OCI-LY1 (cell line): ENCODE data around the gene ETDC.
"Not testable (repeated sequence)": the region's sequence is repeated elsewhere in the genome, so short reads cannot be mapped to it uniquely, and the experiment has no call there.

ENCODE experiments used
- H2AFZ ChIP-seq: fragments of 200-600 bp; sonication (generic), shearing (Covaris generic); 2 replicates; pipeline ENCODE4 v1.6.0; 2014; ENCODE audit warnings: antibody characterized with exemption, mild to moderate bottlenecking, low read length
- H3F3A ChIP-seq: fragments of 200-600 bp; sonication (generic), shearing (Covaris generic); 2 replicates; pipeline ENCODE4 v1.6.0; 2014; ENCODE audit warnings: mild to moderate bottlenecking, antibody characterized with exemption, low read length, moderate library complexity; ENCODE audit not compliant: insufficient read depth
- H3K27ac ChIP-seq: fragments of 200-600 bp; sonication (generic); 2 replicates; pipeline ENCODE4 v1.5.1; 2014; ENCODE audit warnings: low read length, mixed run types, mild to moderate bottlenecking, low read depth; ENCODE audit not compliant: poor library complexity, severe bottlenecking
- H3K27me3 ChIP-seq: fragments of 200-600 bp; sonication (generic); 2 replicates; pipeline ENCODE4 v1.6.0; 2014; ENCODE audit warnings: antibody characterized with exemption, mild to moderate bottlenecking, low read length, moderate library complexity; ENCODE audit not compliant: insufficient read depth
- H3K36me3 ChIP-seq: fragments of 200-600 bp; sonication (generic); 2 replicates; pipeline ENCODE4 v1.6.1; 2014; ENCODE audit warnings: mild to moderate bottlenecking, antibody characterized with exemption, low read length, moderate library complexity, mixed read lengths; ENCODE audit not compliant: insufficient read depth
- H3K4me1 ChIP-seq: fragments of 200-600 bp; sonication (generic); 2 replicates; pipeline ENCODE4 v1.5.1; 2014; ENCODE audit warnings: mild to moderate bottlenecking, low read length, moderate library complexity; ENCODE audit not compliant: insufficient read depth, severe bottlenecking
- H3K4me2 ChIP-seq: fragments of 200-600 bp; sonication (generic), shearing (Covaris generic); 2 replicates; pipeline ENCODE4 v1.6.1; 2014; ENCODE audit warnings: low read length
- H3K4me3 ChIP-seq: fragments of 200-600 bp; sonication (generic); 2 replicates; pipeline ENCODE4 v1.5.1; 2014; ENCODE audit warnings: low read length, low read depth, mild to moderate bottlenecking, mixed read lengths; ENCODE audit not compliant: poor library complexity, severe bottlenecking
- H3K79me2 ChIP-seq: fragments of 200-600 bp; shearing (Covaris generic); 2 replicates; pipeline ENCODE4 v1.6.1; 2016; ENCODE audit warnings: mixed run types, low read length, mixed read lengths; ENCODE audit not compliant: insufficient read depth
- H3K9ac ChIP-seq: fragments of 200-600 bp; sonication (generic), shearing (Covaris generic); 2 replicates; pipeline ENCODE4 v1.6.1; 2014; ENCODE audit warnings: mild to moderate bottlenecking, low read length, mixed read lengths
- H3K9me2 ChIP-seq: fragments of 200-600 bp; sonication (generic), shearing (Covaris generic); 2 replicates; pipeline ENCODE4 v1.6.1; 2014; ENCODE audit warnings: low read depth, mild to moderate bottlenecking, low read length, mixed read lengths
- H3K9me3 ChIP-seq: fragments of 200-600 bp; shearing (Covaris generic); 2 replicates; pipeline ENCODE4 v1.6.1; 2014; ENCODE audit warnings: low read length, mixed read lengths
- H4K20me1 ChIP-seq: fragments of 200-600 bp; sonication (generic), shearing (Covaris generic); 2 replicates; pipeline ENCODE4 v1.6.0; 2016; ENCODE audit warnings: mild to moderate bottlenecking, low read length; ENCODE audit not compliant: insufficient read depth
- CTCF ChIP-seq: fragments of 200-600 bp; sonication (generic), shearing (Covaris generic); IDR thresholded peaks from 2 replicates; pipeline ENCODE4 v1.5.1; 2017; ENCODE audit warnings: mild to moderate bottlenecking, antibody characterized with exemption, low read length, moderate library complexity, mixed read lengths
- EZH2 ChIP-seq: fragments of 200-600 bp; sonication (generic), shearing (Covaris generic); IDR thresholded peaks from 2 replicates; pipeline ENCODE4 v1.8.0; 2017; ENCODE audit warnings: borderline replicate concordance, mixed run types, mild to moderate bottlenecking, antibody characterized with exemption, low read length, moderate library complexity, mixed read lengths

ETDC gene

GRCh38 chrX:135324463-135324862 is 15.2 kb downstream of the ETDC start:
- Histone ChIP-seq H3K9me2 (no peaks in the 10 kb centered on the region), H3K9ac (no peak overlapping the region), H3K36me3 (no peaks in the 10 kb centered on the region; the same call in 1 of the 2 replicates), H3F3A (no peaks in the 10 kb centered on the region), H3K27ac (no peak overlapping the region), H3K4me3 (no peak overlapping the region), H3K27me3 (no peaks in the 10 kb centered on the region), H2AFZ (no peak overlapping the region), H3K9me3 (no peaks in the 10 kb centered on the region; the same call in 1 of the 2 replicates), H3K79me2 (no peaks in the 10 kb centered on the region), H4K20me1 (no peaks in the 10 kb centered on the region), H3K4me2 (no peak overlapping the region), H3K4me1 (no peaks in the 10 kb centered on the region)
- TF ChIP-seq EZH2, result no peak
- no peak for TF ChIP-seq CTCF

- H4K20me1 ChIP-seq, H3K36me3 ChIP-seq, H3K27ac ChIP-seq, H3K4me1 ChIP-seq, H2AFZ ChIP-seq, H3F3A ChIP-seq, H3K27me3 ChIP-seq, H3K4me2 ChIP-seq, H3K9me3 ChIP-seq, H3K79me2 ChIP-seq, H3K9ac ChIP-seq, H3K4me3 ChIP-seq, H3K9me2 ChIP-seq: not testable (repeated sequence)
These were observed 15.9 kb downstream of the ETDC start for GRCh38 chrX:135325036-135325818.

DNA sequence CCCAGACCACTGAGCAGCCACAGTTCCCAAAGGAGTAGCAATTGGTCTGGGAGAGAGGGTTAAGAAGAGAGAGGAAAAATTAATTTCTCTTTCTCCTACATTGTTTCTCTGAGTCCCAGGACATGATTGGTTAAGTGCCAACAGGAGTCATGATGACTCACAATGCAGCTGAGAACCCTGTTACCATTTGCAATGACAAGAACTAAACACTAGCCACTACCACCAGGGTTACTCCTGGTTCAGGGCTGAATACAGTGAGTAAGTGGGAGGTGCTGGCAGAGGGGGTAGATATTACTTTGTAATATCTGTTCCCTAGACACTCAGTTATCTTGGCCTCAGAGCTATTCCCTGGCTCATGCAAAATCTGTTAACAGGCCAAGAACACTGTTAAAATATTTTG is 18.0 kb downstream of the ETDC start:
- TF ChIP-seq CTCF (no peak), EZH2 (no peak)
- no peak overlapping the region for H3K27ac ChIP-seq
- H4K20me1 ChIP-seq, result no peaks in the 10 kb centered on the region
- H2AFZ ChIP-seq, result no peak overlapping the region
- no peaks in the 10 kb centered on the region for H3K79me2 ChIP-seq
- no peak overlapping the region for H3K4me2 ChIP-seq
- no peak overlapping the region for H3K9ac ChIP-seq
- no peaks in the 10 kb centered on the region for H3F3A ChIP-seq
- H3K36me3 ChIP-seq, result peaks cover 4% of the 10 kb centered on the region; the same call in 1 of the 2 replicates
- H3K4me3 ChIP-seq, result no peak overlapping the region
- H3K9me2 ChIP-seq, result no peaks in the 10 kb centered on the region
- no peaks in the 10 kb centered on the region for H3K9me3 ChIP-seq
- no peaks in the 10 kb centered on the region for H3K27me3 ChIP-seq
- no peaks in the 10 kb centered on the region for H3K4me1 ChIP-seq
